WERI-Rb-1 (cell line): ENCODE results near the gene TSHZ3.

ENCODE experiments used
- DNase-seq: peaks from one replicate; pipeline ENCODE4 v3.0.0-alpha.2; 2020
- H3K27ac ChIP-seq: fragments of 250-450 bp; sonication (Bioruptor Pico); 2 replicates; pipeline ENCODE4 v1.5.1; 2020; ENCODE audit warnings: mild to moderate bottlenecking, moderate library complexity
- H3K27me3 ChIP-seq: fragments of 250-450 bp; sonication (Bioruptor Pico); 2 replicates; pipeline ENCODE4 v1.5.1; 2021; ENCODE audit warnings: mild to moderate bottlenecking, low read depth, moderate library complexity; ENCODE audit not compliant: insufficient read depth, severe bottlenecking
- H3K36me3 ChIP-seq: fragments of 250-450 bp; sonication (Bioruptor Pico); 2 replicates; pipeline ENCODE4 v1.5.1; 2020; ENCODE audit warnings: mild to moderate bottlenecking, moderate library complexity
- H3K4me3 ChIP-seq: 2 replicates; pipeline ENCODE4 v1.5.1; 2011; ENCODE audit warnings: low read depth, mild to moderate bottlenecking, control low read depth, low read length
- H3K9me3 ChIP-seq: fragments of 250-450 bp; sonication (Bioruptor Pico); 2 replicates; pipeline ENCODE4 v1.5.1; 2021; ENCODE audit warnings: mild to moderate bottlenecking, moderate library complexity; ENCODE audit not compliant: severe bottlenecking
- TF ChIP-seq, protein P1 (sequence below): IDR thresholded peaks from 2 replicates; pipeline ENCODE4 v1.5.1; 2011; ENCODE audit warnings: low read depth, mild to moderate bottlenecking, control low read depth, inconsistent platforms, low read length

The TSHZ3 gene

DNA sequence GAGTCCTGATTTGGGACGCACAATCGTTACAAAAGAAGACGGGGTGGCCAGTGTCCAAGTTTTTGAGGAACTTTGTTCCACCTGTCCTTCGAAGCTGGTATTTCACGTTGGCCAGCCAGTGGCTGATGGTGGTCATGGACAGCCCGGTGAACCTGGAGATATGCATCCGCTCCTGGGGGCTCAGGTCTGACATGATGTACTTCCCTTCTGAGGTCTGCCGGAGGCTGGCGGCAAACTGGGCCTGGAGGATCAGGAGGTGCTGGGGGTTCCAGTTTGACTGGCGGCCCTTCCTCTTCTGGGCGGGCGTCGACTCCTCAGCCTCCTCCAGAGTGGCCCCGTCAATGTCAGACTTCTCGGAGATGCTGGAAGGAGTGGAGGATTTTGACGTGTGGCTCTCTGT lies 72.4 kb downstream of the TSHZ3 start:
- H3K9me3 ChIP-seq, result no peaks in the 10 kb centered on the region
- no peak overlapping the region for H3K27ac ChIP-seq
- no peaks in the 10 kb centered on the region for H3K27me3 ChIP-seq
- no peak overlapping the region for H3K4me3 ChIP-seq
- DNase-seq, result no peak
- TF ChIP-seq, protein P1, sequence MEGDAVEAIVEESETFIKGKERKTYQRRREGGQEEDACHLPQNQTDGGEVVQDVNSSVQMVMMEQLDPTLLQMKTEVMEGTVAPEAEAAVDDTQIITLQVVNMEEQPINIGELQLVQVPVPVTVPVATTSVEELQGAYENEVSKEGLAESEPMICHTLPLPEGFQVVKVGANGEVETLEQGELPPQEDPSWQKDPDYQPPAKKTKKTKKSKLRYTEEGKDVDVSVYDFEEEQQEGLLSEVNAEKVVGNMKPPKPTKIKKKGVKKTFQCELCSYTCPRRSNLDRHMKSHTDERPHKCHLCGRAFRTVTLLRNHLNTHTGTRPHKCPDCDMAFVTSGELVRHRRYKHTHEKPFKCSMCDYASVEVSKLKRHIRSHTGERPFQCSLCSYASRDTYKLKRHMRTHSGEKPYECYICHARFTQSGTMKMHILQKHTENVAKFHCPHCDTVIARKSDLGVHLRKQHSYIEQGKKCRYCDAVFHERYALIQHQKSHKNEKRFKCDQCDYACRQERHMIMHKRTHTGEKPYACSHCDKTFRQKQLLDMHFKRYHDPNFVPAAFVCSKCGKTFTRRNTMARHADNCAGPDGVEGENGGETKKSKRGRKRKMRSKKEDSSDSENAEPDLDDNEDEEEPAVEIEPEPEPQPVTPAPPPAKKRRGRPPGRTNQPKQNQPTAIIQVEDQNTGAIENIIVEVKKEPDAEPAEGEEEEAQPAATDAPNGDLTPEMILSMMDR, result no peak
- H3K36me3 ChIP-seq, result no peaks in the 10 kb centered on the region

DNA sequence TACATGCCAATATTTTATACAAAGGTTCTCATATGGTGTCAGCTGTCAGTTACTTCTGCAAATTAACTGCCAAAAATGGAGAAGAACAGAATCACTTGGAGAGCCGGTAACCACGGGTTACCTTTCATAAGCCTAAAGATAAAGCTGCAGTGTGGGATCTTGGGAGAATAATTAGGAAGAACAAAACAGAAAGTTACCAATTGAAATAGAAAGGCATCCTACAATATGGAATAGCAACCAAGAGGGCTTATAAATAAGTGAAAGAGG lies 74.2 kb downstream of the TSHZ3 start:
- TF ChIP-seq, protein P1, result no peak
- Histone ChIP-seq H3K4me3 (no peak overlapping the region), H3K36me3 (no peaks in the 10 kb centered on the region), H3K9me3 (no peaks in the 10 kb centered on the region), H3K27ac (no peak overlapping the region), H3K27me3 (no peaks in the 10 kb centered on the region)
- DNase-seq, result no peak

DNA sequence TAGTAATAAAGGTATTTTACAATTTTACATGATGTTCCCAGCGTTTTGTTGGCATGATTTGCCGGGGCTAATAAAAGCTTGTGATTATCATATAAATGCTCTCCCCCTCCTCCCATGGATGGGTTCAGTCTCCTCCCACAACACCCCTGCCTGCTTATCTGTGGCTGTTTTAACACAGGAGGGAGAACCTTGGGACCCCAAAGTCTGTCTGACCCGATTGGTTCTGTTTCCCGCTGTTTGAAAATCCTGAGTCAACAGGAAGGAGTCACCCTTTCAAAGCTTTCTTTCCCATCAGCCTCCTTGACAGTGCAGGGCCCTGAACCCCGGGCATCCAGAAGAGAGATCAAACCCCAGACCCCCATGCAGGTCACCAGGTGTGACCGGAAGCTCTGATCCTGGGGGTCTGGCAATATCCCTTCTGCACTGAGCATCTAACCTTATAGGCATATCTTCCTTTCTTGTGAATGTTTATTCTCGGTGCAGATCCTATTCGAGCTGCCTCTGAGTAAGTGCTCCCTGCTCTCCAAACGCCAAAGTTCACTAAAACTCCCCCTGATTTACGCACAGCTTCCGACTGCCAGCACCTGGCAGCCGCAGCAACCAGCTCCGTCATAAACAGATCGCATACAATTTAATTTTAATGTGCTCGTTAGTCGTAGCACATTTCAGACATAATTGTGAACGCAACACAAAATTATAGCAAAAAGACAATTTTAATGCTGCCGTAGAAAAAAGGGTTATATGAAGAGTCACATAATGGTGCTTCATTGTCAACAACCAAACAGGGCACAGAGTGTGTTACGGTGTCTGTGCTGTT lies 74.8 kb downstream of the TSHZ3 start:
- Histone ChIP-seq H3K36me3 (no peaks in the 10 kb centered on the region), H3K4me3 (no peak overlapping the region), H3K9me3 (no peaks in the 10 kb centered on the region), H3K27ac (no peak overlapping the region), H3K27me3 (no peaks in the 10 kb centered on the region)
- DNase-seq, result no peak
- TF ChIP-seq, protein P1, result no peak

DNA sequence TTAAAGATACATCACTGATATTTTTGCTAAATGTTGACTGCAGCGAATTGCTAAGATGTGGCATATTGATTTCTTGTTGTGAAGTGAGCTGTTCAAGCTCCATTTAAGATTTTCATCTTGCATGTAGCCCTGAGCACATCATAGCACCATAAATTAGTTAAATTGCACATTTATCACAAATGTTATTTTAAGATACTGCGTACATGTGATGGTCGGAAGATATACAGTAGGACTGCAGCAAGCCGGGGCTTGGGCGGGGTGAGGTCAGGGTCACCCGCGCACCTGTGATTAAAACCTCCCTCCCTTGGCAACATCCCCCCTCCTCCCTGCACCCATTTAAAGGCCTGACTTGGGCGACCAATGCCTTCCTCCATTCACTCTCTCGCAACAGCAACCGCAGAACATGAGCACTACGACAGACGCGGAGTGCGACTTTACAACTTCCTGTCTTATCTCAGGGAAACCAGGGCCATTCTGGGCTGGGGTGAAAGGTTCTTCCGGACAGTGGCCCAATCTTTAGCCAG lies 76.6 kb downstream of the TSHZ3 start:
- H3K27ac ChIP-seq, result no peak overlapping the region
- TF ChIP-seq, protein P1, result no peak

DNA sequence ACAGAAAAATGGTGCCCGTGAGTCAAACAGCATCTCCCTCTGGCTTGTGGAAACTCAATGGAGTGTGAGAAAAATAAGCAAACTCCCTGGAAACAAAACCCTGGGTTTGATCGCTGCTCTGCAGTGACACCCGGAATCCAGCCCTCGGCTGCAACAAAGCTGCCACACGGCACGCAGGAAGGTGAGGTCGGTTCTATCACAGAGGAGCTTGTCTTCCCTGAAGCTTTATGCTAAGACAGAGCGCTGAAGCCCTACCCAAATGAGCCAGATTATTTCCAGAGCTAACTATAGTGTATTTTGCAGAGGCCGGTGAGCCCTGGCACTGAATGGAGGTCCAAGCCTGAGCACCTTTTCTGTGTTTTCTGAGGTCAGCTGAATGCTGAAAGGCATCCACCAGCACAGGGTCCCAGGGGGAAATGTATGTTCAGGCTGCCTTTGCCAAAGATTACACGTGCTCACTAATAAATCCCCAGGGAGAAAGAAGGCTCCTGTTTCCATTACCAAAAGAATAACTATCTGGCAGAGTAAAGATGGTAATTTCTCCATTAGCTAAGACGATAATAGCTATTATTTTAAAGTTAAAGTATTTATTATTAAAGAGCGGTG lies 77.8 kb downstream of the TSHZ3 start:
- Histone ChIP-seq H3K36me3 (no peaks in the 10 kb centered on the region), H3K4me3 (no peak overlapping the region), H3K27ac (no peak overlapping the region), H3K27me3 (no peaks in the 10 kb centered on the region), H3K9me3 (no peaks in the 10 kb centered on the region)
- TF ChIP-seq, protein P1, result no peak
- no peak for DNase-seq

More for the DNA sequence above, 76.6 kb downstream of the TSHZ3 start:
- no peak overlapping the region for H3K4me3 ChIP-seq
- no peaks in the 10 kb centered on the region for H3K9me3 ChIP-seq
- DNase-seq, result no peak
- no peaks in the 10 kb centered on the region for H3K36me3 ChIP-seq
- no peaks in the 10 kb centered on the region for H3K27me3 ChIP-seq

DNA sequence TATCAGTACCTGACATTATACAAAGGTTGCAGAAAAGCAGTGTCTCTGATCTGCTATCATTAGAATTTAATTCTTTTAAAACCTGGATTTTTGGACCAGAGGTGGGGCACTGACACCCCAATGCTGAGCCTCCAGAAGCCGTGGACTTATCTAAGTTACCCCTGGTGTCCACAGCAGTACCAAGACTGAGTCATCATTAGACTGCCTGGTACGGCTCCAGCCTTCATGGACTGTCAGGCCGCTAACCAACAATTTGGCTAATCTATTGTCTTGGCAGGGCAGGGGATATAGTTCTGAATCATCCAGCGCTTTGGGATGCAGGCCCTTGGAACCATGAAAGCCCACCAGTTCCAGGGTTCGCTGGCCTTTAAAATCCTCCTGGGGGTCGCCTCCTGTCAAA lies 78.3 kb downstream of the TSHZ3 start:
- no peaks in the 10 kb centered on the region for H3K36me3 ChIP-seq
- H3K4me3 ChIP-seq, result no peak overlapping the region
- H3K9me3 ChIP-seq, result no peaks in the 10 kb centered on the region
- TF ChIP-seq, protein P1, result no peak
- H3K27me3 ChIP-seq, result no peaks in the 10 kb centered on the region
- no peak overlapping the region for H3K27ac ChIP-seq
- no peak for DNase-seq
